Adrenal gland (tissue), 5 donors: Measurements from ENCODE around the gene ANO6.

ENCODE experiments used
- CTCF ChIP-seq, 6 experiments: fragments of 450-650 bp in 4 of 6; fragments of 200-600 bp in 2 of 6; sonication (generic) in 1 of 6; IDR thresholded peaks; 1 replicate in 5 of 6; 2 replicates in 1 of 6; pipeline versions ENCODE4 v1.5.1 to v1.8.0; 2016 to 2021; ENCODE audit warnings: antibody characterized with exemption in 6 of 6, mild to moderate bottlenecking in 2 of 6, moderate library complexity in 1 of 6
- POLR2A ChIP-seq, 2 donors: fragments of 450-650 bp; IDR thresholded peaks; one replicate each; pipeline ENCODE4 v1.6.1; 2017; ENCODE audit warnings: antibody characterized with exemption in 2 of 2, mild to moderate bottlenecking in 2 of 2, moderate library complexity in 1 of 2
- donor health status: DM: no; HTN: no; CAD: no.

GRCh38 chr12:45329702-45330101 lies 113.8 kb downstream of the ANO6 start:
- TF ChIP-seq CTCF (IDR thresholded peaks at IDR 0.05) (no peak), POLR2A (IDR thresholded peaks at IDR 0.05) (no peak)
